NT2/D1 (cell line): ENCODE results near the gene MED23.

ENCODE experiments used
- DNase-seq: peaks from one replicate; pipeline ENCODE4 v3.0.0-alpha.2; 2011; ENCODE audit warnings: low read depth, low spot score
- H3K27me3 ChIP-seq: 2 replicates; pipeline ENCODE4 v1.6.0; 2011; ENCODE audit warnings: mild to moderate bottlenecking; ENCODE audit not compliant: insufficient read length, insufficient read depth
- H3K36me3 ChIP-seq: 2 replicates; pipeline ENCODE4 v1.6.1; 2011; ENCODE audit warnings: mild to moderate bottlenecking, low read length, mixed read lengths; ENCODE audit not compliant: insufficient read depth, insufficient read length
- H3K4me1 ChIP-seq: 2 replicates; pipeline ENCODE4 v1.5.1; 2011; ENCODE audit not compliant: insufficient read depth, insufficient read length
- H3K4me3 ChIP-seq: 2 replicates; pipeline ENCODE4 v1.5.1; 2011; ENCODE audit warnings: low read depth; ENCODE audit not compliant: insufficient read length
- H3K9ac ChIP-seq: 2 replicates; pipeline ENCODE4 v1.6.0; 2011; ENCODE audit warnings: low read depth; ENCODE audit not compliant: insufficient read length
- H3K9me3 ChIP-seq: 2 replicates; pipeline ENCODE4 v1.5.1; 2011; ENCODE audit warnings: mild to moderate bottlenecking, low read length; ENCODE audit not compliant: insufficient read depth
- SUZ12 ChIP-seq: IDR thresholded peaks from 2 replicates; pipeline ENCODE4 v1.6.1; 2011; ENCODE audit not compliant: insufficient read length, insufficient read depth; ENCODE audit errors: extremely low read depth
- YY1 ChIP-seq: IDR thresholded peaks from 2 replicates; pipeline ENCODE4 v1.6.1; 2011; ENCODE audit not compliant: insufficient read length, insufficient read depth
- ZNF274 ChIP-seq: IDR thresholded peaks from 2 replicates; pipeline ENCODE4 v1.6.1; 2011; ENCODE audit warnings: mild to moderate bottlenecking, low read depth, low read length

The MED23 gene

DNA sequence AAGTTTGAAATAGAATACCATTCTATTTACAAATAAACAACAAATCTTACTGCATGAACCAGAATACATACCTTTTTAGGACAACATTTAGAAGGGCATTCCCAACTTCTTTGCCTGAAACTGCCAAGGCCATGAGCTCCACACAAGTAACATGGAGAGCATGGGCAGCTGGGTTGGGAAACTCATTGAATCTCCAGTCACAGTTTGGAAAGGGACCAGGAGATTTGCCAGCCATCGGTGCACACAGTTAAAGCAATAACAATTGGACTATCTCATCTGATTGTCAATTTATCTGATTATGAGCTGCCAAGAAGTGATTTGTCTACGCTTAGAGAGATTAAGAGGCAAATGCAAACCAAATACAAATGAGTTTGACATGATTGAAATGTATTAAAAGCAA, 35.1 kb downstream of the MED23 start:
- TF ChIP-seq SUZ12 (no peak), ZNF274 (no peak), YY1 (no peak)
- Histone ChIP-seq H3K9ac (no peak overlapping the region), H3K27me3 (no peaks in the 10 kb centered on the region), H3K4me1 (no peaks in the 10 kb centered on the region), H3K36me3 (peaks cover 72% of the 10 kb centered on the region), H3K9me3 (no peaks in the 10 kb centered on the region), H3K4me3 (no peak overlapping the region)
- DNase-seq = no peak

DNA sequence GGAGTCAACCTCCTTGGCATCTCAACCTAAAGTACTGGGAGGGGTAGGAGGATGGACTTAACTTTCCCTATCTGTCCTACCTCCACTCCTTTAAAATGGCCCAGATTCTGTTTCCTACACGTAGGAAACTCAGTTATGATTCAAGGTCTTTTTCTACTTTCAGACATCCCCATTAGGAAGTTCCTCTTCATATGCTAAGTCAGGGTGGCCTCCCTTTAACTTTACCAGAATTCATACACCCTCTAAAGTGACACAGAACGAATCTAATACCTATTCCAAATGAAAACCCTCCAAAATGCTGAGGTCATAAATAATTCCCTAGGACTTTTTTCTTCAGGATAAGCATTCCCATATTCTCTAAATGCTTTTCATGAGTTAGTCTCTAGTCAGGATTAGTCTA, 39.4 kb downstream of the MED23 start:
- H3K9ac ChIP-seq = no peak overlapping the region
- no peak for DNase-seq
- no peak for TF ChIP-seq ZNF274
- no peak for TF ChIP-seq SUZ12
- TF ChIP-seq YY1 = no peak

DNA sequence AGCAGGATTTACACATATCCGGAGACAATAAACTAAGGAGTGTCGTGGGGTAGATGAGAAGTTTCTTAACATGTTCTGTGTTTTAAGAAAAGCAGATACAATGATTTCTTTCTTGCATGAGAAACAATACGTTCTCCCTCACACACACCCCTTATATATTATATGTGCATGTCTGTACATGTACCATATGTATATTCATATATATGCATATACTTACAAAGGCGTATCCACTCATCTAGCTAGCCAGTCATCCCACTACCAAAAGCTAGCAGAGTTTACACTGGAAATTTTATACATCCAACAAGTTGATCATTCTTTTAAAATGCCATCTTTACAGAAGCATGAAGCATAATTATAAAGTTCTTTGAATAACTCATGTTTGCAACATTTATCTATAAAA, 40.1 kb downstream of the MED23 start:
- Histone ChIP-seq H3K4me1 (no peaks in the 10 kb centered on the region), H3K27me3 (no peaks in the 10 kb centered on the region), H3K9ac (no peak overlapping the region), H3K4me3 (no peak overlapping the region), H3K36me3 (peaks cover 65% of the 10 kb centered on the region), H3K9me3 (no peaks in the 10 kb centered on the region)
- no peak for DNase-seq
- TF ChIP-seq SUZ12 (no peak), ZNF274 (no peak), YY1 (no peak)

More for the DNA sequence above, 39.4 kb downstream of the MED23 start:
- Histone ChIP-seq H3K27me3 (no peaks in the 10 kb centered on the region), H3K4me1 (no peaks in the 10 kb centered on the region), H3K9me3 (no peaks in the 10 kb centered on the region), H3K4me3 (no peak overlapping the region), H3K36me3 (peaks cover 62% of the 10 kb centered on the region)

DNA sequence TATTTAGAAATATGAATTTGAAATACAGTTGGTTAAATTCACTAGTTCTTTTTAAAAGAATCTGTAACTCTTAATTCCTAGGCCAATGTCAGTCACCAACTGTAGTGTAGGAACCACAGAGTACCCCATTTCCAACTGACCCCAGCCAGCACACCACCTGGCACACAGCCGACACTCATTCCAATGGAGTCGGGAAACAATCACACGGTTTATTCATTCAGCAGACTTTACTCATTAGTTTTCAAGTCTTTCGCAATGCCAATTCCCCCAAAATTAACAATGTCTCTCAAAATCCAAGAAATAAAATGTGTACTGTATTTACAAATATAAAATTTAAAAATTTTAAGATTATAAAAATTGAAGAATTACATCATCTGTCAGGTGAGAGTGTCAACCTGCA, 41.5 kb downstream of the MED23 start:
- Histone ChIP-seq H3K9ac (no peak overlapping the region), H3K4me3 (no peak overlapping the region), H3K4me1 (no peaks in the 10 kb centered on the region), H3K9me3 (no peaks in the 10 kb centered on the region), H3K36me3 (peaks cover 58% of the 10 kb centered on the region), H3K27me3 (no peaks in the 10 kb centered on the region)
- no peak for DNase-seq
- TF ChIP-seq SUZ12 = no peak
- TF ChIP-seq YY1 = no peak
- TF ChIP-seq ZNF274 = no peak

DNA sequence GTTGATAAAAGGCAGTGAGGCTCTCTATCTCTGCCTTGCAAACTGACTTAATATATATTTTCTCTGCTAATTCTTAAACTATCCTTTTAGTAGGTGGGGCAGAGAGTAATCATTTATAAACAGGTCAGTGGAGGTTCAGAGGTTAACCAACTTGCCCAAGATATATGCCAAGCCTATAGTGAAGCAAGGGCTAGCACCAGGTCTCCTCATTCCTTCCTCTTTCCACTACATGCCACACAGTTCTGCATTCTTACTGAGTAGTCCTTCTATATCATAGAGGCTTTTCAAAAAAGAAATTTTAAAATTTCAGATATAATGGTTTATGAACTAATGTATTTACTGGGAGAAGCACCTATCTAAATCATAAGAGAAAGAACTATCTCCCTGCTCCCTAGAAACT, 46.5 kb downstream of the MED23 start:
- Histone ChIP-seq H3K9ac (no peak overlapping the region), H3K9me3 (no peaks in the 10 kb centered on the region), H3K36me3 (peaks cover 33% of the 10 kb centered on the region), H3K27me3 (no peaks in the 10 kb centered on the region), H3K4me1 (no peaks in the 10 kb centered on the region), H3K4me3 (no peak overlapping the region)
- TF ChIP-seq YY1 (no peak), ZNF274 (no peak), SUZ12 (no peak)
- no peak for DNase-seq

DNA sequence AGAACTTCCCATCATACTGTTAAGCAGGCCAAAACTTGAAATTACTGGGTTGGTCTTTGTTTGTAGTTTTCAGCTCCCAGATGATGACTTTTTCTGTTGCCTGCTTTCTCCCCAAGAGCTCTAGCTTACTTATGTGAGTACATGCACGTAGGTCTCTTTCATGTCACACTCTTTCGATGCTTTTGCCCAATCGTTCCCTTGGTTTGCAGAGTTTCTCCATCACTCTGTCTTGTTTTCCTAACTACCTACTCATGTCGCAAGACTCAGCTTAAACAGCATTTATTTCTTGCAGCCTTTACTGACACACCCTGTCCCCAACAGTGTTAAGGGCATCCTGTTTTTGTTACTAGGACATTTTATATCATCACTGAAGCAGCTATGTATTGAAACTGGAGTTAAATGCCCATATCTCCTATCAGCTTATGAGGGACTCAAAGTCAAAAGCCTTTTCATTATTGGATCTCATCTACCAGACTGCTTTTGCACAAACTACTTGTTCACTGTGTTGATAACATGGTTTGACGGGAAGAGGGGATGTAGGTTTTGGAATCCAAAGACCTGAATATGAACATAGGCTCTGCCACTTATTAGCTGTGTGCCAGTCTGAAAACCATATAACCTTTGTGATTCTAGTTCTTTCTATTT, 52.1 kb downstream of the MED23 start:
- no peak overlapping the region for H3K9ac ChIP-seq
- no peak for DNase-seq

DNA sequence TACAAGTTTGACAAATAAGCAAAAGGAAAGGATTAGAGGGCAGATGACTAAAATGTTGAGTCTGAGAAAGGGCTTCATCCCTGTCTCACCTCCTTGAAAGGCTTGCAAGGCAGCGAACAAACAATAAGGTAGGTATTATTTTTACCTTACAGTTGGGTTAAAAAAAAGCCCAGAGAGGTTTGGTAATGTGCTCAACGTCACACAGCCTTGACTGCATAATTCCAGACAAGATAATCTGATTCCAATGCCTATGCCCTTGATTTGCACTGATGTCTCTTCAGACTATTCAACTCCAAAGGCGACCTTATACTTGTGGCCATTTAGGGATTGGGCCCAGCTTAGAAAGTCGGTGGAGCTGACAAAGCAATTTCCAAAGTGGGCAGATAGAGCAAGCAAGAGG, 53.4 kb downstream of the MED23 start:
- Histone ChIP-seq H3K9me3 (no peaks in the 10 kb centered on the region), H3K27me3 (no peaks in the 10 kb centered on the region), H3K9ac (no peak overlapping the region), H3K4me3 (no peak overlapping the region), H3K36me3 (no peaks in the 10 kb centered on the region), H3K4me1 (no peaks in the 10 kb centered on the region)
- no peak for TF ChIP-seq SUZ12
- TF ChIP-seq YY1 = no peak
- TF ChIP-seq ZNF274 = no peak
- DNase-seq = no peak

More for the DNA sequence above, 52.1 kb downstream of the MED23 start:
- Histone ChIP-seq H3K9me3 (no peaks in the 10 kb centered on the region), H3K4me1 (no peaks in the 10 kb centered on the region), H3K27me3 (no peaks in the 10 kb centered on the region), H3K4me3 (no peak overlapping the region), H3K36me3 (peaks cover 5% of the 10 kb centered on the region)
- TF ChIP-seq YY1 (no peak), SUZ12 (no peak), ZNF274 (no peak)

DNA sequence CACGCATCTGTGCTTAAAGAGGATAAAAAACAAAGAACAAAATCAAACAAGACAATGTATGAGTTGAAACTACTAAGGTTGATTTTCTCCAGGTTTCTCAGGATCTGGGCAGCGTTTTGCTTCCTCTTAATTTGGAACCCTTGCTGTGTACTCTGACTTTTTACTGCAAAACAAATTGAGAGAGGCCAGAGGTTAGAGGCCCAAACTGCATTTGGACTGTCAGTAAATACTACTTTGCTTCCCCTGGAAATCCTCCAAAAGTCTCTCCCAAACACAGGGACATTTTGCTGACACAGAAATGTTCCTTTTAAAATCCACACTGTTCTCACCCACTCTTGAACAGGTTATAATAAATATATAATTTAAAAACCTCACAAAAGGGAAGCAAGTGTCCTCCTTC, 53.9 kb downstream of the MED23 start:
- H3K4me3 ChIP-seq = no peak overlapping the region
- no peaks in the 10 kb centered on the region for H3K9me3 ChIP-seq
- DNase-seq = no peak
- H3K36me3 ChIP-seq = no peaks in the 10 kb centered on the region
- no peaks in the 10 kb centered on the region for H3K27me3 ChIP-seq
- TF ChIP-seq ZNF274 (no peak), SUZ12 (no peak), YY1 (no peak)
- no peaks in the 10 kb centered on the region for H3K4me1 ChIP-seq
- H3K9ac ChIP-seq = no peak overlapping the region
